H1 (cell line): ENCODE data around the gene PCNX3. TPM values are rescaled to one million over a fixed set of nuclear protein-coding genes. Genes with fewer than 3 reads are reported as not detected.

Experiments used
- BCL11A ChIP-seq, 2 experiments: IDR thresholded peaks; one replicate each; pipeline ENCODE4 v1.6.1; 2011; ENCODE audit warnings: low read depth in 2 of 2, low read length in 2 of 2, mild to moderate bottlenecking in 2 of 2
- CBX8 ChIP-seq: fragments of 300-800, 300-1000 bp; sonication (generic); IDR thresholded peaks from 2 replicates; pipeline ENCODE4 v1.7.1; 2016; ENCODE audit warnings: low read depth, low read length, borderline replicate concordance
- CHD7 ChIP-seq: fragments of 300-600 bp; sonication (generic); IDR thresholded peaks from 2 replicates; pipeline ENCODE4 v1.7.1; 2012; ENCODE audit warnings: low read length, moderate library complexity, mild to moderate bottlenecking, inconsistent platforms; ENCODE audit not compliant: insufficient replicate concordance
- CTBP2 ChIP-seq: IDR thresholded peaks from 2 replicates; pipeline ENCODE4 v1.7.0; 2011; ENCODE audit warnings: borderline replicate concordance, mild to moderate bottlenecking, moderate library complexity, mixed read lengths, low read length; ENCODE audit not compliant: insufficient read depth, insufficient read length
- EGR1 ChIP-seq: IDR thresholded peaks from 2 replicates; pipeline ENCODE4 v1.6.1; 2011; ENCODE audit warnings: low read depth, low read length, borderline replicate concordance
- JUN ChIP-seq: IDR thresholded peaks from 2 replicates; pipeline ENCODE4 v1.6.1; 2011; ENCODE audit warnings: low read depth, mild to moderate bottlenecking, improper control_type of control experiment, low read length
- KDM1A ChIP-seq: fragments of 200-600, 300-600 bp; sonication (generic); IDR thresholded peaks from 2 replicates; pipeline ENCODE4 v1.7.1; 2016; ENCODE audit warnings: mild to moderate bottlenecking, low read length, borderline replicate concordance
- MAFK ChIP-seq: IDR thresholded peaks from 2 replicates; pipeline ENCODE4 v1.6.1; 2012; ENCODE audit warnings: low read depth, mild to moderate bottlenecking, improper control_type of control experiment, low read length
- POLR2A ChIP-seq, 2 experiments: IDR thresholded peaks; 1 replicate in 1 of 2; 2 replicates in 1 of 2; pipeline ENCODE4 v1.6.1; 2011; ENCODE audit warnings: low read depth in 2 of 2, low read length in 2 of 2, mild to moderate bottlenecking in 2 of 2; ENCODE audit errors: control extremely low read depth in 1 of 2
- polyA plus RNA-seq, 7 experiments: library from polyadenylated mRNA; depleted of rRNA in 3 of 7; stranded (reverse) in 5 of 7; unstranded in 2 of 7; fragments of >200 nt in 5 of 7; fragments of 200-250 nt in 2 of 7; gene quantifications; 1 replicate in 5 of 7; 2 replicates in 1 of 7; 4 replicates in 1 of 7; pipeline versions ENCODE4 v1.2.1 to v1.2.3, GENCODE V29; 2011 to 2013; ENCODE audit warnings: missing spikeins in 2 of 7, mixed read lengths in 2 of 7
- total RNA-seq: library from RNA; stranded (reverse); fragmentation: NEBNext Ultra II Directional; extraction: Animal tissue kit (Norgen Biotek cat#: 25700); gene quantifications from 2 replicates; pipeline ENCODE4 v1.2.1, GENCODE V29; 2021

Gene PCNX3
- total and polyA plus RNA-seq, 2 of the 8 experiments (the other 6 are each of a cell fraction or from before 2014, with no cell fraction given), result 27.2 to 38.8 TPM

GRCh38 chr11:65569973-65570918 lies 45.3 kb upstream of the PCNX3 start, which contains the start of gene ZNRD2 (continued):
- no peak for TF ChIP-seq CHD7
- no peak for TF ChIP-seq CTBP2
- no peak for TF ChIP-seq EGR1
- no peak for TF ChIP-seq JUN
- no peak for TF ChIP-seq KDM1A
- TF ChIP-seq CBX8, result no peak
- peak in 1 of 2 experiments; percentile 80; a peak in 2 of 3 replicates for TF ChIP-seq POLR2A (IDR thresholded peaks at IDR 0.05; ENCODE audit: control extremely low read depth in 1 of 2, low read depth in 2 of 2, low read length in 2 of 2)
- TF ChIP-seq MAFK, result no peak
- no peak for TF ChIP-seq BCL11A (IDR thresholded peaks at IDR 0.05; ENCODE audit: low read depth in 2 of 2, low read length in 2 of 2)
